AG10803 (cell line): ENCODE data around the gene FUT7.
A peak's percentile ranks its signal among the peaks of the same experiment; 100 is the strongest.

Experiments used
- DNase-seq: peaks from one replicate; pipeline ENCODE4 v3.0.0; 2010; ENCODE audit warnings: low read depth
- H3K4me3 ChIP-seq: 2 replicates; pipeline ENCODE4 v1.5.1; 2011; ENCODE audit warnings: mild to moderate bottlenecking, low read length, control low read depth
- CTCF ChIP-seq: conservative IDR thresholded peaks from 2 replicates; pipeline ENCODE4 v1.5.1; 2011; ENCODE audit warnings: mild to moderate bottlenecking, low read length, control low read depth, inconsistent platforms

The FUT7 gene

GRCh38 chr9:137021979-137022661, 9.8 kb downstream of the FUT7 start:
- H3K4me3 ChIP-seq: no peak overlapping the region
- DNase-seq: peak; percentile 35
- TF ChIP-seq CTCF: no peak

- no peak for DNase-seq
- no peak for TF ChIP-seq CTCF
- no peak overlapping the region for H3K4me3 ChIP-seq
These were observed 10.3 kb downstream of the FUT7 start for GRCh38 chr9:137021568-137021978.

- TF ChIP-seq CTCF: no peak
- no peak for DNase-seq
- no peak overlapping the region for H3K4me3 ChIP-seq
These were observed 10.9 kb downstream of the FUT7 start for GRCh38 chr9:137020771-137021567.

- H3K4me3 ChIP-seq: no peak overlapping the region
- DNase-seq: no peak
These were observed 11.8 kb downstream of the FUT7 start for GRCh38 chr9:137019891-137020683.

GRCh38 chr9:137018761-137019559, 12.9 kb downstream of the FUT7 start:
- TF ChIP-seq CTCF: no peak
- H3K4me3 ChIP-seq: no peak overlapping the region
- no peak for DNase-seq

More at GRCh38 chr9:137019891-137020683, 11.8 kb downstream of the FUT7 start:
- no peak for TF ChIP-seq CTCF

- H3K4me3 ChIP-seq: no peak overlapping the region
- no peak for DNase-seq
- no peak for TF ChIP-seq CTCF
These were observed 13.9 kb downstream of the FUT7 start for GRCh38 chr9:137017791-137018497.
